Measurements from ENCODE around the gene RAB12.

Gene RAB12

DNA sequence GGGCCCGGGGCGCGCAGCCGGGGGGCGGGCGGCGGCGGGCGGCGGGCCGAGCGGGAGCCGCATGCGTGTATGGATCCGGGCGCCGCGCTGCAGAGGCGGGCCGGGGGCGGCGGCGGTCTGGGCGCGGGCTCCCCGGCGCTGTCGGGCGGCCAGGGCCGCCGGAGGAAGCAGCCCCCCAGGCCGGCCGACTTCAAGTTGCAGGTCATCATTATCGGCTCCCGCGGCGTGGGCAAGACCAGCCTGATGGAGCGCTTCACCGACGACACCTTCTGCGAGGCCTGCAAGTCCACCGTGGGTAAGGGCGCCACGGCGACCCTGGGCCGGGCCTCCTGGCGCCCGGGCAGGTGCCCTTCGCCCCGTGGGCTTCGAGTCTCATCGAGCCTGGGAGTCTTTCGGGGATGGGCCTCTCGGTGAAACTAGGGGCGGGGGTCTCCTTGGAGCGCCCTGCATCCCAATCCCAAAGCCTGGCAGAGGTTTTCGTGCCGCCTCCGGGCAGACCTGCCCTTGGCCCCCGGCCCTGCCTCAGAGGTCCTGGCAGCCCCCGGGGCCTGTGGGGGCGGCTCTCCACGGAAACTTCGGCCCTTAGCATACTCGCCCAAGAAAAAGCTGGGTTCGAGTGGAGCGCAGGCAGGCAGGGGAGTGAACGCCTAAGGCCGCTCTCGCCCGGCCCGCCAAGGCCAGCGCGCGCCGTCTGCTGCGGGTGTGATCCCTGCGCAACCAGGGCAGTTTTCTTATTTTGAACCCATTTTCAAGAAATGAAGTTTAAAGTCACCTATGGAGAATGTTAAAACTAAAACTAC is 622 bp downstream of the RAB12 start:
- H3K79me2 ChIP-seq (ENCODE audit: insufficient read depth, low read length), result peaks cover 51% of the 10 kb centered on the region
- no peaks in the 10 kb centered on the region for H3K9me2 ChIP-seq (replicated peaks; ENCODE audit: insufficient read depth, low read length)
- H3K27me3 ChIP-seq (ENCODE audit: low read length), result no peaks in the 10 kb centered on the region
- peak overlapping the region; percentile 90 for H3K9ac ChIP-seq (ENCODE audit: low read length)
- TF ChIP-seq EZH2phosphoT487 (conservative IDR thresholded peaks at IDR 0.05; ENCODE audit: low read length), result no peak
- TF ChIP-seq, protein P1, sequence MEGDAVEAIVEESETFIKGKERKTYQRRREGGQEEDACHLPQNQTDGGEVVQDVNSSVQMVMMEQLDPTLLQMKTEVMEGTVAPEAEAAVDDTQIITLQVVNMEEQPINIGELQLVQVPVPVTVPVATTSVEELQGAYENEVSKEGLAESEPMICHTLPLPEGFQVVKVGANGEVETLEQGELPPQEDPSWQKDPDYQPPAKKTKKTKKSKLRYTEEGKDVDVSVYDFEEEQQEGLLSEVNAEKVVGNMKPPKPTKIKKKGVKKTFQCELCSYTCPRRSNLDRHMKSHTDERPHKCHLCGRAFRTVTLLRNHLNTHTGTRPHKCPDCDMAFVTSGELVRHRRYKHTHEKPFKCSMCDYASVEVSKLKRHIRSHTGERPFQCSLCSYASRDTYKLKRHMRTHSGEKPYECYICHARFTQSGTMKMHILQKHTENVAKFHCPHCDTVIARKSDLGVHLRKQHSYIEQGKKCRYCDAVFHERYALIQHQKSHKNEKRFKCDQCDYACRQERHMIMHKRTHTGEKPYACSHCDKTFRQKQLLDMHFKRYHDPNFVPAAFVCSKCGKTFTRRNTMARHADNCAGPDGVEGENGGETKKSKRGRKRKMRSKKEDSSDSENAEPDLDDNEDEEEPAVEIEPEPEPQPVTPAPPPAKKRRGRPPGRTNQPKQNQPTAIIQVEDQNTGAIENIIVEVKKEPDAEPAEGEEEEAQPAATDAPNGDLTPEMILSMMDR (IDR thresholded peaks at IDR 0.05; ENCODE audit: insufficient read depth, low read length, poor library complexity, severe bottlenecking), result no peak
- H3F3A ChIP-seq (ENCODE audit: insufficient read depth), result peaks cover 12% of the 10 kb centered on the region; the same call in 1 of the 2 replicates
- H3K4me2 ChIP-seq (ENCODE audit: low read depth, low read length, poor library complexity, severe bottlenecking), result peak overlapping the region; percentile 91
- no peaks in the 10 kb centered on the region for H3K9me3 ChIP-seq (ENCODE audit: insufficient read depth, low read length)
- H3K27ac ChIP-seq (ENCODE audit: low read depth, low read length), result no peak overlapping the region
- peak overlapping the region; percentile 82 for H3K4me3 ChIP-seq (ENCODE audit: insufficient read depth, low read length, poor library complexity, severe bottlenecking)
- H3K36me3 ChIP-seq (ENCODE audit: low read length), result no peaks in the 10 kb centered on the region
- no peak overlapping the region for H2AFZ ChIP-seq (ENCODE audit: low read depth, low read length, severe bottlenecking)
- H4K20me1 ChIP-seq (ENCODE audit: low read depth, low read length), result peaks cover 17% of the 10 kb centered on the region; the same call in 1 of the 2 replicates

DNA sequence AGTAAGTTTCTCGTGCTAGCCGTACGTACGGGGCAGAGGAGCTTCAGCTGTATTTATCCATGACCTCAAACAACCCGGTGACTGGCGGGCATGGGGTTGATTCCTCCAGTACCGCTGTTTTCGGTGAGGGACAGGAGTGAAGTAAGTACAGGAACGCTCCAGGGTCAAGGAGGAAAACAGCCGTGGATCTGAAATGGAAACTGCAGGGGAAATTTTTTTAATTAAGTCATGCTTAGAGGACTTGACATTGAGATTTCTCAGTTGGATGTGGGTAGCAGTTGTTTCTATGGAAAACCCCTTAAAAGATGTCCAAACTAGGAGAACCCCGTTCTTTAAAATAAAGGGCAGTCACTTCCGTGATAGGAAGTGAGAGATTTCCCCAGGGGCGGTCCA is 1.2 kb downstream of the RAB12 start:
- Histone ChIP-seq H3K9me2 (replicated peaks; ENCODE audit: insufficient read depth, low read length) (no peaks in the 10 kb centered on the region), H3K79me2 (ENCODE audit: insufficient read depth, low read length) (peaks cover 56% of the 10 kb centered on the region), H3K27me3 (ENCODE audit: low read length) (no peaks in the 10 kb centered on the region), H3K36me3 (ENCODE audit: low read length) (no peaks in the 10 kb centered on the region), H4K20me1 (ENCODE audit: low read depth, low read length) (peaks cover 17% of the 10 kb centered on the region; the same call in 1 of the 2 replicates), H3K4me2 (ENCODE audit: low read depth, low read length, poor library complexity, severe bottlenecking) (peak overlapping the region; percentile 91), H3F3A (ENCODE audit: insufficient read depth) (peaks cover 12% of the 10 kb centered on the region; the same call in 1 of the 2 replicates), H3K9me3 (ENCODE audit: insufficient read depth, low read length) (no peaks in the 10 kb centered on the region), H3K27ac (ENCODE audit: low read depth, low read length) (no peak overlapping the region), H2AFZ (ENCODE audit: low read depth, low read length, severe bottlenecking) (no peak overlapping the region), H3K4me3 (ENCODE audit: insufficient read depth, low read length, poor library complexity, severe bottlenecking) (peak overlapping the region; percentile 82), H3K9ac (ENCODE audit: low read length) (peak overlapping the region; percentile 90)
- TF ChIP-seq, protein P1 (IDR thresholded peaks at IDR 0.05; ENCODE audit: insufficient read depth, low read length, poor library complexity, severe bottlenecking), result no peak
- TF ChIP-seq EZH2phosphoT487 (conservative IDR thresholded peaks at IDR 0.05; ENCODE audit: low read length), result no peak

DNA sequence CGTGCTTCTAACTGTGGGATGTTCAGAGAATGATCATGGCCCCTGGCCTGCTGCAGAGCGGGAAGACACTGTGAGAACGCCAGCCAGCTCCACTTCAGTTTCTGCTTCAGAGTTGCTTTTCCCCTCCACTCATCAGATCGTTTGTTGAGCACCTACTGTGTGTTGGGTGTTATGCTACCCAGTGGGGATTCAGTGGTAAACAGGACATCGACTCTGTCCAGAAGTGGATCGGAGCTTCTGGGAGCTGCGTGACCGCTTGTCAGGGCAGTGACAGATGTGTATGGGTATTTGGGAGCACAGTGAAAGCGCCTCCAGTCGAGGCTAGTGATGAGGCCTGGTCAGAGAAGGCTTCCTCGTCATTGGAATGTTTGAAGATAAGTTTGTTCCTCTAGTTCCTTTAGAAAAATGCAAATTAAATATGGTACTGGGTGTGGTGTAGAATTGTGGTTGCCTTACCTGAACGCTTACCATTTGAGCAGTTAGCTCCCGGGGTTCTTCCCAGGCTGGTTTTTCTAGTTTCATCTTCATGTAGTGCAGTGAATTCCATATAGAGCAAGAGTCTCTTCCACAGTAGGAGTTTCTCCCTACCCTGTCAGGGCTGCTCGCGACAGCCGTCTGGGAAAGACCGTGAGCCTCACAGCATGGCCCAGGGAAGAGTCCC is 2.8 kb downstream of the RAB12 start:
- Histone ChIP-seq H4K20me1 (ENCODE audit: low read depth, low read length) (peaks cover 17% of the 10 kb centered on the region; the same call in 1 of the 2 replicates), H3K9me3 (ENCODE audit: insufficient read depth, low read length) (no peaks in the 10 kb centered on the region), H2AFZ (ENCODE audit: low read depth, low read length, severe bottlenecking) (no peak overlapping the region), H3K36me3 (ENCODE audit: low read length) (no peaks in the 10 kb centered on the region), H3K27me3 (ENCODE audit: low read length) (no peaks in the 10 kb centered on the region), H3K9ac (ENCODE audit: low read length) (no peak overlapping the region), H3K4me3 (ENCODE audit: insufficient read depth, low read length, poor library complexity, severe bottlenecking) (no peak overlapping the region), H3F3A (ENCODE audit: insufficient read depth) (peaks cover 12% of the 10 kb centered on the region; the same call in 1 of the 2 replicates), H3K9me2 (replicated peaks; ENCODE audit: insufficient read depth, low read length) (no peaks in the 10 kb centered on the region), H3K79me2 (ENCODE audit: insufficient read depth, low read length) (peaks cover 72% of the 10 kb centered on the region), H3K27ac (ENCODE audit: low read depth, low read length) (no peak overlapping the region), H3K4me2 (ENCODE audit: low read depth, low read length, poor library complexity, severe bottlenecking) (peak overlapping the region; percentile 91)
- TF ChIP-seq EZH2phosphoT487 (conservative IDR thresholded peaks at IDR 0.05; ENCODE audit: low read length), result no peak
- TF ChIP-seq, protein P1 (IDR thresholded peaks at IDR 0.05; ENCODE audit: insufficient read depth, low read length, poor library complexity, severe bottlenecking), result no peak
